Fibroblast of lung (primary cell): Measurements from ENCODE around the gene CYP2J2.

ENCODE experiments used
- EZH2 ChIP-seq: IDR thresholded peaks from 2 replicates; pipeline ENCODE4 v1.5.1; 2012; ENCODE audit warnings: low read length, control low read depth, mild to moderate bottlenecking; ENCODE audit errors: missing control alignments
- TF ChIP-seq, protein P1 (sequence below), 2 donors: IDR thresholded peaks in 1 of 2; conservative IDR thresholded peaks in 1 of 2; 1 replicate in 1 of 2; 2 replicates in 1 of 2; pipeline ENCODE4 v1.5.1; 2011 to 2012; ENCODE audit warnings: low read length in 2 of 2, control low read depth in 1 of 2, inconsistent platforms in 1 of 2, low read depth in 1 of 2, mild to moderate bottlenecking in 1 of 2

DNA sequence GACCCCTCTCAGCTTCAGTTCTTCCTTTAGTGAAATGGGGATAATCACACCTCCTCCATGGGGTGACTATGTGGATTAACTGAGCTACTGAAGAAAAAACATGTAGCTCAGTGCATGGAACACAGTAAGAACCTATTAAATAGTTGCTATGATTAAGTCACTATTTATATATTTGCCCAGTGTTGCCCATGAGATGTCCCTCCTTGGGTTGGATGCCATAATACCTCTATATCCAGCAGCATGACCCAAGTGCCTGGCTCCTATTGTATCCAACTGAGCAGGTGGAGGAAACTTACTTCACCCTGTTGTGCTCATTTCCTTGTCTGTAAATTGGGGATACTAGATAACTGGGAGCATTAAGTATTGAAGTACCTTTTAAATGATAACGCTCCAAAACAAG is 47.1 kb upstream of the CYP2J2 start:
- TF ChIP-seq, protein P1, sequence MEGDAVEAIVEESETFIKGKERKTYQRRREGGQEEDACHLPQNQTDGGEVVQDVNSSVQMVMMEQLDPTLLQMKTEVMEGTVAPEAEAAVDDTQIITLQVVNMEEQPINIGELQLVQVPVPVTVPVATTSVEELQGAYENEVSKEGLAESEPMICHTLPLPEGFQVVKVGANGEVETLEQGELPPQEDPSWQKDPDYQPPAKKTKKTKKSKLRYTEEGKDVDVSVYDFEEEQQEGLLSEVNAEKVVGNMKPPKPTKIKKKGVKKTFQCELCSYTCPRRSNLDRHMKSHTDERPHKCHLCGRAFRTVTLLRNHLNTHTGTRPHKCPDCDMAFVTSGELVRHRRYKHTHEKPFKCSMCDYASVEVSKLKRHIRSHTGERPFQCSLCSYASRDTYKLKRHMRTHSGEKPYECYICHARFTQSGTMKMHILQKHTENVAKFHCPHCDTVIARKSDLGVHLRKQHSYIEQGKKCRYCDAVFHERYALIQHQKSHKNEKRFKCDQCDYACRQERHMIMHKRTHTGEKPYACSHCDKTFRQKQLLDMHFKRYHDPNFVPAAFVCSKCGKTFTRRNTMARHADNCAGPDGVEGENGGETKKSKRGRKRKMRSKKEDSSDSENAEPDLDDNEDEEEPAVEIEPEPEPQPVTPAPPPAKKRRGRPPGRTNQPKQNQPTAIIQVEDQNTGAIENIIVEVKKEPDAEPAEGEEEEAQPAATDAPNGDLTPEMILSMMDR (conservative IDR thresholded peaks at IDR 0.05 in 1 of 2, IDR thresholded peaks at IDR 0.05 in 1 of 2; ENCODE audit: low read depth in 1 of 2, low read length in 2 of 2): no peak
- TF ChIP-seq EZH2: no peak
